ENCODE data around the gene HES4.

The HES4 gene

GRCh38 chr1:951364-951763, 48.5 kb downstream of the HES4 start:
- H3K4me1 ChIP-seq (ENCODE audit: control insufficient read depth in 5 of 5, insufficient read depth in 5 of 5, low read length in 5 of 5) = no peaks in the 10 kb centered on the region
- H3K9me3 ChIP-seq (ENCODE audit: control insufficient read depth in 5 of 5, low read length in 5 of 5) = no peaks in the 10 kb centered on the region
- no peak overlapping the region for H3K9ac ChIP-seq (ENCODE audit: low read length in 5 of 5)
- no peaks in the 10 kb centered on the region for H3K27me3 ChIP-seq (ENCODE audit: control insufficient read depth in 5 of 5, insufficient read depth in 4 of 5, low read length in 5 of 5)
- peaks cover 0 to 100% (median 98%) of the 10 kb centered on the region in 5 donors for H3K36me3 ChIP-seq (ENCODE audit: control insufficient read depth in 5 of 5, insufficient read depth in 5 of 5, low read length in 5 of 5)
- no peak overlapping the region for H3K4me3 ChIP-seq (ENCODE audit: low read depth in 1 of 5, low read length in 5 of 5)
- no peak overlapping the region for H3K27ac ChIP-seq (ENCODE audit: low read depth, low read length)

GRCh38 chr1:950881-951280, 49.0 kb downstream of the HES4 start:
- H3K4me3 ChIP-seq (ENCODE audit: low read depth in 1 of 5, low read length in 5 of 5) = no peak overlapping the region
- peaks cover 0 to 100% (median 98%) of the 10 kb centered on the region in 5 donors for H3K36me3 ChIP-seq (ENCODE audit: control insufficient read depth in 5 of 5, insufficient read depth in 5 of 5, low read length in 5 of 5)
- H3K27me3 ChIP-seq (ENCODE audit: control insufficient read depth in 5 of 5, insufficient read depth in 4 of 5, low read length in 5 of 5) = no peaks in the 10 kb centered on the region
- H3K9me3 ChIP-seq (ENCODE audit: control insufficient read depth in 5 of 5, low read length in 5 of 5) = no peaks in the 10 kb centered on the region
- H3K9ac ChIP-seq (ENCODE audit: low read length in 5 of 5) = no peak overlapping the region
- no peak overlapping the region for H3K27ac ChIP-seq (ENCODE audit: low read depth, low read length)
- no peaks in the 10 kb centered on the region for H3K4me1 ChIP-seq (ENCODE audit: control insufficient read depth in 5 of 5, insufficient read depth in 5 of 5, low read length in 5 of 5)

GRCh38 chr1:950268-950667, 49.6 kb downstream of the HES4 start:
- H3K9ac ChIP-seq (ENCODE audit: low read length in 5 of 5) = no peak overlapping the region
- peaks cover 0 to 100% (median 98%) of the 10 kb centered on the region in 5 donors for H3K36me3 ChIP-seq (ENCODE audit: control insufficient read depth in 5 of 5, insufficient read depth in 5 of 5, low read length in 5 of 5)
- no peaks in the 10 kb centered on the region for H3K27me3 ChIP-seq (ENCODE audit: control insufficient read depth in 5 of 5, insufficient read depth in 4 of 5, low read length in 5 of 5)
- no peaks in the 10 kb centered on the region for H3K4me1 ChIP-seq (ENCODE audit: control insufficient read depth in 5 of 5, insufficient read depth in 5 of 5, low read length in 5 of 5)
- H3K4me3 ChIP-seq (ENCODE audit: low read depth in 1 of 5, low read length in 5 of 5) = no peak overlapping the region
- H3K27ac ChIP-seq (ENCODE audit: low read depth, low read length) = no peak overlapping the region
- H3K9me3 ChIP-seq (ENCODE audit: control insufficient read depth in 5 of 5, low read length in 5 of 5) = no peaks in the 10 kb centered on the region

Measured in subcutaneous abdominal adipose tissue (tissue), 5 donors.